EH (cell line): Measurements from ENCODE around the gene DERA.
"Not testable (repeated sequence)": the region's sequence is repeated elsewhere in the genome, so short reads cannot be mapped to it uniquely, and the experiment has no call there.

ENCODE experiments used
- DNase-seq: peaks from one replicate; pipeline ENCODE4 v3.0.0-alpha.2; 2015; ENCODE audit warnings: low read depth

DERA gene

GRCh38 chr12:15910864-15911721 is at the start of gene DERA:
DERA (plus strand) TSS chr12:15911332; CDS start chr12:15911384, 52 bp downstream.
- peak; percentile 79 for DNase-seq

DNA sequence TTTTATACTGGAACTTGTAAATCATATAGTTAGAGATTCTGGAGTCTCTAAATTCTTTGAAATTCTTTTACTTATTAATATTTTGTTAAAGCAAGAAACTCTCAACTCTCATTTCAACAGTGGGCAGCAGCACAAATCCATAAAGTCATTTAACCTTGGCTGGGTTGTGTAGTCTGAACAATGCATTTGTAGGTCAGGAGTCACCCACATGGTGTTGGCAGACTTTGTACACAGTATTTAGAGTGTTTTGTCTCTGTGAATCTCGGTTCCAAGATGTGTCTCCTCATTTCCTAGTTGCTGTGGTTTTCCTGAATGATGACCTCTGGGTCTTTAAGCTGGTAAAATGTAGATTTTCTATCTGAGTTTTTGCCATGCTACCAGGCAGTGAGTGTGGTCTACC is 49.7 kb upstream of the DERA start:
- no peak for DNase-seq

DNA sequence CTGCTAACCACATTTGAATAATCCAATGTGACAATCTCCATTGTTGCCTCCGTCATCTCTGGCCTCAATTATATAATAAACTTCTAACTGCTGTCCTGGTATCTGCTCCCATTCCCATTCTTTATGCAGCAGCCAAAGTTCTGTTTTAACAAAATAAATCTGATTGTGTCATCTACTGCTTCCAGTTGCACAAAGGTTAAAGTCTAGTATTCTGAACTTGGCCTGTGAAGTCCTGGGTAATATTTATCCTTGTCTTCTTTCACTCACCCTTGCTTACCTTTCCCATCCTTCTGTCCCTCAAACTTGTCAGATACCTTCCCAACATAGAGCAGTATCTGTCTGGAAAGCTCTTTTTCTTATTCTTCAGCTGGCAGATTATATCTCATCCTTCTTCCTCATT is 48.3 kb upstream of the DERA start:
- DNase-seq: no peak

GRCh38 chr12:15863372-15863771 is 47.8 kb upstream of the DERA start:
- DNase-seq: peak; percentile 31

GRCh38 chr12:15863984-15864383 is 47.1 kb upstream of the DERA start:
- no peak for DNase-seq

DNA sequence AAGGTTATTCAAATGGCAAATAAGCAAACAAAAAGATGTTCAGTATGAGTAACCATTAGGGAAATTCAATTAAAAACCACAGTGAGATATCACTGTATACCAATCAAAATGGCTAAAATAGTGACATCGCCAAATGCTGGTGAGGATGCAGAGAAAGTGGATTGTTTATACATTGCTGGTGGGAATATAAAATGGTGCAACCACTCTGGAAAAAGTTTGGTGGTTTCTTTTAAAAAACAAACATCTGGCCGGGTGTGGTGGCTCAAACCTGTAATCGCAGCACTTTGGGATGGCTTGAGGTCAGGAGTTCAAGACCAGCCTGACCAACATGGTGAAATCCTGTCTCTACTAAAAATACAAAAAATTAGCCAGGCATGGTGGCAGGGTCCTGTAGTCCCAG is 42.9 kb upstream of the DERA start:
- DNase-seq: no peak

DNA sequence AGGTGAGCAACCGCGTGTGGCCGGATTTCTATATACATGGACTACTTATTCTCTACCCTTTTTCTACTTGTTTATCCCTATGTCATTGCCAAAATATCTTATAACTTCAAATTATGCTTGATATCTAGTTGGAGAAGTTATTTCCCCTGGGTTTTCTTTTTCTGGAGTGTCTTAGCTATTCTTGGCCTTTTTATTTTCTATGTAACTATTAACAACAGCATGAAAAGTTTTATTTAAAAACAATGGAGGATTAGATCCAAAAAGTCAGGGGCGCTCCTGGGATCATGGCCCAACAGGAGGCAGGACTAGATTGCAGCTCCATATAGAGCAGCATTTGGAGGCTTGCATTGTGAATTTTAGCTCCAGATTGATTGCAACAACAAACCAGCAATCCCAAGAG is 37.6 kb upstream of the DERA start:
- DNase-seq: no peak

DNA sequence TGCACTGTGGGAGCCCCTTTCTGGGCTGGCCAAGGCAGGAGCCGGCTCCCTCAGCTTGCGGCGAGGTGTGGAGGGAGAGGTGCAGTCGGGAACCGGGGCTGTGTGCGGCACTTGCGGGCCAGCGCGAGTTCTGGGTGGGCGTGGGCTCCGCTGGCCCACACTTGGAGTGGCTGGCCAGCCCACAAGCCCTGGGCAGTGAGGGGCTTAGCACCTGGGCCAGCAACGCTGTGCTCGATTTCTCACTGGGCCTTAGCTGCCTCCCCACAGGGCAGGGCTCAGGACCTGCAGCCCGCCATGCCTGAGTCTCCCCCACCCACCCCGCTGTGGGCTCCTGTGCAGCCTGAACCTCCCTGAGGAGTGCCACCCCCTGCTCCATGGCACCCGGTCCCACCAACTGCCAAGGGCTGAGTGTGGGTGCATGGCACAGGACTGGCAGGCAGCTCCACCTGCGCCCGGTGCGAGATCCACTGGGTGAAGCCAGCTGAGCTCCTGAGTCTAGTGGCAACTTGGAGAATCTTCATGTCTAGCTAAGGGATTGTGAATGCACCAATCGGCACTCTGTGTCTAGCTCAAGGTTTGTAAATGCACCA is 36.5 kb upstream of the DERA start:
- DNase-seq: not testable (repeated sequence)

DNA sequence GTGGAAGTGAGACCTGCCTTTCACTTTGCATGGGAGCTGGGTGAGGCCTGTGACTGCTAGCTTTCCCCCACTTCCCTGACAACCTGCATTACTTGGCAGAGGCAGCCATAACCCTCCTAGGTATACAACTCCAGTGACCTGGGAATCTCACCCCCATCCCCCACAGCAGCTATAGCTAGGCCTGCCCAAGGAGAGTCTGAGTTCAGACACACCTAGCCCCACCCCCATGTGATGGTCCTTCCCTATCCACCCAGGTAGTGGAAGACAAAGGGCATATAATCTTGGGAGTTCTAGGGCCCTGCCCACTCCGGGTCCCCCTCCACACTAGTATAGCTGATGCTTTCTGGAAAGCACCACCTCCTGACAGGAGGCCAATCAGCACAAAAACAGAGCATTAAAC is 35.3 kb upstream of the DERA start:
- no peak for DNase-seq

- no peak for DNase-seq
These were observed 31.7 kb upstream of the DERA start for GRCh38 chr12:15879413-15879812.

GRCh38 chr12:15880721-15881120 is 30.4 kb upstream of the DERA start:
- no peak for DNase-seq

- DNase-seq: peak; percentile 96
These were observed 28.8 kb upstream of the DERA start, which contains the start of gene STRAP for GRCh38 chr12:15882118-15882971. STRAP (plus strand) TSS chr12:15882387; CDS start chr12:15882708, 321 bp downstream.

DNA sequence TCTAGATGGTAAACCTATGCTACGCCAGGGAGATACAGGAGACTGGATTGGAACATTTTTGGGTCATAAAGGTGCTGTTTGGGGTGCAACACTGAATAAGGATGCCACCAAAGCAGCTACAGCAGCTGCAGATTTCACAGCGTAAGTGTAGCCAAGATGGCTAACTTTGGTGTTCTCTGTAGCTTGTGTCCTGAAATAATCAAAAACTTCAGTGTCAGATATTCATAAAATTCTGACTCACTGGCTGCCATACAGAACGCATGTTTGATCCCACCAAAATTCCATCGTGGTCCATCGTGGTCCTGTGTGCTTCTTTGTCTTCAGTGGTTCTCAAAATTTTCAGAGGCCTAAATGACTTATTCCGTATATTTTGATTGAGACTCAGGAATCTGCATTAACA is 27.6 kb upstream of the DERA start:
- DNase-seq: no peak

DNA sequence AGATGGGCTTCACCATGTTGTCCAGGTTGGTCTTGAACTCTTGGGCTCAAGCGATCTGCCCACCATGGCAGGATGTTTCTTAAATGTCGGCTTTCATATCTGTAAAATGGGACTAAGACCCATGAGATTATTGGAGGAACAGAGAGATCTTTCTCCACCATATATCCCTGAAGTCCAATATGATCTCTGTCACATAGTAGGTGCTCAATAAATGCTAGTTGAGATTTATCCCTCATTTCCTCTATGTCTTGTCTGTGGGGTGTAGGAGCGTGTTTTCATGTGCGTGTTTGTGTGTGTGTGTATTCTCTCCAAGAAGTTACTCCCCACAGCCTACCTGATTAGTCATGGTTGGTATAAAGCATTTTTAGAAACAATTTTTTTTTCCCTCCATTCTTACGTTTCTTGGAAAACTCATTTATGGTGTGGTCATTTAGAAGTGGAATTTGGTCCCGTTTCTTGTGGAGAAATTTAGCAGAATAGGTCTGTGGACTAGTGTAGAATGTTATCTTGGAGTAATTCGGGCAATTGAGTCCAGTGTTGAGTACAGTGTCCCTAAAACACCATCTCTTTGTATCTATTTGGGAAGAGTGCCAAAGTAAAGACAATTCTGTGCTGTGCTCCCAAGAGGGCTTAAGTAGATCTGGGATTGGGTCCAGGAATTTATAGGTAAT is 24.6 kb upstream of the DERA start:
- no peak for DNase-seq

DNA sequence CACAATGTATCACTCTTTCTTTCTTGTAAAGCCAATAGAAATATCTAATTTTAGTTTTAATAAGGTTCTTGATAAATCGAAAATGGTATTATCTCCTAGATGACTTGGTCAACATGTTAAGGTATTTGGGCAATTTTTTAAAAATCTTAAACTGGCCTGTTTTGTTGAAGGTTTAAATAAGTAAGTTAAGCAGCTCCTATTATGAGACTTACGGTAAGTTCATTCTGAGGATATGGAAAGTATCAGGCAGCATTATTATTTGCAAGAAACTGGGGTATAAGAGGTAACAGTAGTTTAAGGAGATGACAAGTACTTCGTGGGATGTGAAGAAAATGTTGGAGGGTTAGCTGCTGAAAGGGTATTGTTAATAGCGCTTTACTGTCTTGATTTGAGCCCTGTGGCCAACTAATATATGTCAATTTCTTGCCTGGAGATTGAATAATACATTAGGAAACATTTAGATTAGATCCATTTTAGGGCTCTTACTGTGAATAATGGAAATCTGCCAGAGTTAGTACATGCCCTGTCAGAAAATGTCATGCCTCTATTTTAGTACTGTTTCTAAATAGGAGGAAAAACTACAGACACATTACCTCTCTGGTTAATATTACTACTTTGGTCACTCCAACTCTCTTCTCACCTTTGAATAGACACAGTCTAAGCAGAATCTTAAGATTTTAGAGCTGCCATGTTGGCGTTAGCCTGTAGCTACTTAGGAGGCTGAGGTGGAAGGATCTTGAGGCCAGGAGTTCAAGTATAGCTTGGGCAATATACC is 23.9 kb upstream of the DERA start:
- no peak for DNase-seq

DNA sequence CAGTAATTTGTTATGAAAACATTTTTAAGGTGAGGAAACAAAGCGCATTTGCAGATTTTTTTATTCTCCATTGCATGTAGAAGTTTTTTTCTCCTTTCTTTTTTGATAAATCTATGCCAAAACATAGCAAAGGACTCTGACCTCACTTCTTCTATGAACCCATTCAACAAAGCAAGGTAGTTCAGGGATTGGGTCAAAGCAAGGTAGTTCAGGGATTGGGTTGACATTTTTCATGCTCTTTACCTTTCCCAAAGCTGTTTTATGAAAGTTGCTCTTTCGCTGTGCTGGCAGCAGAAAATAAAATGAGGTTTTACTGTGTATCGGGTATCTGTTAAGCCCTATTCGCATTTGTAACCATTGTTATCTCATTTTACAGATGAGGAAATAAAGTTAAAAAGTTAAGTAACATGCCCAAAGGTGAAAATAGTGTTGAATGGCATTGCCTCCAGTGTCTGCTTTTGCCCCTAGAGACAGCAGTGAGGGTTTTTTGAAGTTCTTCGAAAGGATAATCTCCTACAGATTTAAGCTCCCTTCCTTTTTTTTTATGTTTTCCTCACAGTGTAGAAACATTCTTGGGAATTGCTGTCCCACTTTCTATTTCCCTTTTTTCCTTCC is 18.4 kb upstream of the DERA start:
- DNase-seq: no peak

- no peak for DNase-seq
These were observed 17.9 kb upstream of the DERA start for GRCh38 chr12:15893260-15893659.

DNA sequence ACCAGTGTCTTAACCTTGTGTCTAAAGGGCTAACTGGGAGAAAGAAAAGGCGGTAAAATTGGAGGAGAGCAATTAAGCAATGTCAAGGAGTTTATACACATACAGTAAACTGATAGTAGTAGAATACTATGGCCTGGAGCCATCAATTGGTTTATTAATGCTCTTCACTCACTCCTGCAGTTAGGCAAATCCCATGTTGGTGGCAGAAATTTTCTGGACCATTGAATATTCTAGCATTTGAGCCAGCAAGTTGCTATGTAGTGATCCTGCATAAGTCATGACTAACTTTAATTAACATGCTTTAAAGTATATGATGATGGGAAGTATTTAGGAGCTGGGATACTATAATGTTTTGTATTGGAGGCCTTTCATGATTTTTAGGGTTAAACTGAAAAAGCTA is 14.3 kb upstream of the DERA start:
- no peak for DNase-seq

DNA sequence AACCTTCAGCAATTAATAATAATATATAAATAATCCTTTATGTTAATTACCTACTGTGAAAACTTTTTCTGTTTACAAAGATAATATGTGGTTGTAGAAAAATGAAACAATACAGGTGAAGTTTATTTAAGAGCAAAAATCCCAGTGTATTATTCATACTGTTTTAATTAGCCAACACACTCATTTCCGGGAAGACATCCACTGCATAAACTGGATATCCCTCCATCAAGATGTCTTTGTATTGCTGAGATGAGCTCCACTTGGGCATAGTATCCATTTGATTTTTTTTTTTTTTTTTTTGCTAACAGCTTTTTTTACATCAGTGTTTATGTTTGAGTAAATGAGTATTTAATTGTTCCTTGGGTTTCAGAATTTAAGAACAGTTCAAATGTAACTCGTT is 13.7 kb upstream of the DERA start:
- peak; percentile 57 for DNase-seq

DNA sequence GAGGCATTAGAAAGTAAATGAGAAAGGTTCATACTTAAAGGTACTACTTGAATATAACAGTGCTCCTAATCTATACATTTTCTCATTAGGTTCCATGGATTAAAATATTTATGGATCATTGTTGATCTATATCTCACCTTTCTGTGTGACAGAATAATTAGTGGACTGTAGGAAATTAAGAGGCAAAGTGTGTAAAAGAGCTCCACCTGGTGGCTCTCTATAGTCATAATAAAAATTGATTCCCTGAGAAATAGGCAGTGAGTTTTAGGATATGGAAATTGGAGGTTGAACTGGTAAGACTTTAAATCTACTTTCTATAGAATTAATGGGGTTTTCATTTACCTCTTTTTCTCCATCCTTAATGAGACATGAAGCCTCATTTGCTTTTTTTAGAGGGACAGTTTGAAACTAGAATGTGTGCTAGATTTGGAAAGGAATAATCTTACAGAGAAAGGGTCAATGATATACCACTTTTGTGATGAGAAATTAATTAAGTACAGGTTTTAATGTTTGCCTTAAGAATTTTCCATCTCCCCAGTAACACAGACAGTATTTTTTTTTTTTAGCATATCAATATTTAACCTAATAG is 11.8 kb upstream of the DERA start:
- peak; percentile 47 for DNase-seq
